Stomach (tissue), 4 donors: Measurements from ENCODE around the gene CYP46A1.

ENCODE experiments used
- EP300 ChIP-seq: sonication (generic); formaldehyde crosslinking; IDR thresholded peaks from one replicate; pipeline ENCODE4 v1.6.1; 2017; ENCODE audit warnings: antibody characterized with exemption
- POLR2A ChIP-seq, 4 donors: fragments of 450-650 bp; IDR thresholded peaks; one replicate each; pipeline ENCODE4 v1.6.1; 2016; ENCODE audit warnings: antibody characterized with exemption in 4 of 4, control low read depth in 2 of 4, mild to moderate bottlenecking in 1 of 4, moderate library complexity in 1 of 4
- POLR2AphosphoS5 ChIP-seq, 3 donors: sonication (generic); formaldehyde crosslinking; IDR thresholded peaks; one replicate each; pipeline ENCODE4 v1.6.1; 2016; ENCODE audit warnings: antibody characterized with exemption in 3 of 3
- TF ChIP-seq, protein P1 (sequence below), 7 experiments: fragments of 450-650 bp in 4 of 7; fragments of 200-600 bp in 3 of 7; sonication (generic) in 3 of 7; IDR thresholded peaks; one replicate each; pipeline ENCODE4 v1.5.1; 2016 to 2019; ENCODE audit warnings: antibody characterized with exemption in 7 of 7, control low read depth in 2 of 7, mild to moderate bottlenecking in 1 of 7

DNA sequence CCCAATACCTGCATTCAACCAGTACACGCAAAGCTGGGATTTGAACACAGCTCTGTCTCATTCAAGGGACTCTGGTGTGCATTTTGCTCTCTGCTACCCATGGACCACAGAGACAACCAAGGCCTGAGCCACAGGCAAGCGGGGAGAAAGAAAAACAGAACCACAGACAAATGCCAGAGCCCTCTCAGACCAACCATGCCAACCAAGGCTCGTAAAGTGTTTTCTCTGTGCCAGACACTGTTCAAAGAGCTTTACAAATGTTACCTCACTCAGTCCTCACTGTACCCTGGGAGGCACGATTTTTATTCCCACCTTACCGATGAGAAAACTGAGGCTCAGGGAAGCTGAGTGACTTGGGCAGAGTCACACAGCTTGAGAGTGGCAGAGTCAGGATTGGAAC is 76.7 kb downstream of the CYP46A1 start:
- TF ChIP-seq POLR2AphosphoS5 (IDR thresholded peaks at IDR 0.05) (no peak), POLR2A (IDR thresholded peaks at IDR 0.05) (no peak), EP300 (no peak)
- TF ChIP-seq, protein P1, sequence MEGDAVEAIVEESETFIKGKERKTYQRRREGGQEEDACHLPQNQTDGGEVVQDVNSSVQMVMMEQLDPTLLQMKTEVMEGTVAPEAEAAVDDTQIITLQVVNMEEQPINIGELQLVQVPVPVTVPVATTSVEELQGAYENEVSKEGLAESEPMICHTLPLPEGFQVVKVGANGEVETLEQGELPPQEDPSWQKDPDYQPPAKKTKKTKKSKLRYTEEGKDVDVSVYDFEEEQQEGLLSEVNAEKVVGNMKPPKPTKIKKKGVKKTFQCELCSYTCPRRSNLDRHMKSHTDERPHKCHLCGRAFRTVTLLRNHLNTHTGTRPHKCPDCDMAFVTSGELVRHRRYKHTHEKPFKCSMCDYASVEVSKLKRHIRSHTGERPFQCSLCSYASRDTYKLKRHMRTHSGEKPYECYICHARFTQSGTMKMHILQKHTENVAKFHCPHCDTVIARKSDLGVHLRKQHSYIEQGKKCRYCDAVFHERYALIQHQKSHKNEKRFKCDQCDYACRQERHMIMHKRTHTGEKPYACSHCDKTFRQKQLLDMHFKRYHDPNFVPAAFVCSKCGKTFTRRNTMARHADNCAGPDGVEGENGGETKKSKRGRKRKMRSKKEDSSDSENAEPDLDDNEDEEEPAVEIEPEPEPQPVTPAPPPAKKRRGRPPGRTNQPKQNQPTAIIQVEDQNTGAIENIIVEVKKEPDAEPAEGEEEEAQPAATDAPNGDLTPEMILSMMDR (IDR thresholded peaks at IDR 0.05), result no peak
